ENCODE data around the gene IQSEC1.

Gene IQSEC1

DNA sequence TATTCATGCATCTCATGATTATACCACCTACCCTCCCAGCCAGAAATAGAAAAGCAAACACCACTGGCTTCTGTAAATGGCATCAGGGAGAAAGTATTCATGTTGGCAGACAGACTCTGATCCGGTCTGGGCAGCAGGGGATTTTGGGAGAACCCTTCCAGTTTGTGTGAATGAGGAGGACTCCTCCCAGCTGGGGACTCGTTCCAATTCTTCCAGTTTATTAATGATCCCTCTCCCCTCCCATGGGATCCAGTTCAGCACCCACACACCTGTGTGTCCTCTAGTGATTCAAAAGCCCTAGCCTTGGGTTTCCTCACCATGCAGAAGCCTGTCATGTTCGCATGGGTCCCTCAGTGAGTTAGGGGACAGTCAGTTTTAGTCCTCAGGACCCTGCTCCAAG, 110.9 kb downstream of the IQSEC1 start:
- Histone ChIP-seq H3K27me3 (ENCODE audit: insufficient read depth, poor library complexity, severe bottlenecking) (no peaks in the 10 kb centered on the region), H3K9me3 (ENCODE audit: severe bottlenecking) (no peaks in the 10 kb centered on the region), H3K4me1 (ENCODE audit: insufficient read depth, poor library complexity, severe bottlenecking) (no peaks in the 10 kb centered on the region), H3K4me3 (ENCODE audit: severe bottlenecking) (no peak overlapping the region), H3K27ac (ENCODE audit: poor library complexity, severe bottlenecking) (no peak overlapping the region), H3K36me3 (ENCODE audit: low read depth) (no peaks in the 10 kb centered on the region)
- TF ChIP-seq, protein P1, sequence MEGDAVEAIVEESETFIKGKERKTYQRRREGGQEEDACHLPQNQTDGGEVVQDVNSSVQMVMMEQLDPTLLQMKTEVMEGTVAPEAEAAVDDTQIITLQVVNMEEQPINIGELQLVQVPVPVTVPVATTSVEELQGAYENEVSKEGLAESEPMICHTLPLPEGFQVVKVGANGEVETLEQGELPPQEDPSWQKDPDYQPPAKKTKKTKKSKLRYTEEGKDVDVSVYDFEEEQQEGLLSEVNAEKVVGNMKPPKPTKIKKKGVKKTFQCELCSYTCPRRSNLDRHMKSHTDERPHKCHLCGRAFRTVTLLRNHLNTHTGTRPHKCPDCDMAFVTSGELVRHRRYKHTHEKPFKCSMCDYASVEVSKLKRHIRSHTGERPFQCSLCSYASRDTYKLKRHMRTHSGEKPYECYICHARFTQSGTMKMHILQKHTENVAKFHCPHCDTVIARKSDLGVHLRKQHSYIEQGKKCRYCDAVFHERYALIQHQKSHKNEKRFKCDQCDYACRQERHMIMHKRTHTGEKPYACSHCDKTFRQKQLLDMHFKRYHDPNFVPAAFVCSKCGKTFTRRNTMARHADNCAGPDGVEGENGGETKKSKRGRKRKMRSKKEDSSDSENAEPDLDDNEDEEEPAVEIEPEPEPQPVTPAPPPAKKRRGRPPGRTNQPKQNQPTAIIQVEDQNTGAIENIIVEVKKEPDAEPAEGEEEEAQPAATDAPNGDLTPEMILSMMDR (IDR thresholded peaks at IDR 0.05; ENCODE audit: poor library complexity, severe bottlenecking), result no peak
- ATAC-seq (ENCODE audit: low read depth) (no peak), DNase-seq (ENCODE audit: low spot score) (no peak)

DNA sequence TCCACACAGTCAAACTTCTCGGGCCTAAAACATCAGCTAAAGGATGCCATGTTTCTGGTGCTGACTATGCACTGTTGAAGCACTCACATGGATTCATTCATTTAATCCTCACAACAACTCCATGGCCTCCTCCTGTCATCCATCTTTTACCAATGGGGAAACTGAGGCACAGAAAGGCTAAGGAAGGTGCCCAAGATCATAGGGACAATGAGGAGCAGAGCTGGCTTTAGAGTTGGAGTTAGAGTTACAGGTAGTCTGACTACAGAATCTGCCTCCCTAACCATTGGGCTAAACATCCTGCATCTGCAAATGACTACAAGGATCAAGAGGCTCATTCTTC, 111.6 kb downstream of the IQSEC1 start:
- DNase-seq (ENCODE audit: low spot score) (no peak), ATAC-seq (ENCODE audit: low read depth) (no peak)
- no peaks in the 10 kb centered on the region for H3K9me3 ChIP-seq (ENCODE audit: severe bottlenecking)
- TF ChIP-seq, protein P1 (IDR thresholded peaks at IDR 0.05; ENCODE audit: poor library complexity, severe bottlenecking), result no peak
- H3K36me3 ChIP-seq (ENCODE audit: low read depth), result no peaks in the 10 kb centered on the region
- H3K4me1 ChIP-seq (ENCODE audit: insufficient read depth, poor library complexity, severe bottlenecking), result no peaks in the 10 kb centered on the region
- H3K27ac ChIP-seq (ENCODE audit: poor library complexity, severe bottlenecking), result no peak overlapping the region
- H3K27me3 ChIP-seq (ENCODE audit: insufficient read depth, poor library complexity, severe bottlenecking), result no peaks in the 10 kb centered on the region
- H3K4me3 ChIP-seq (ENCODE audit: severe bottlenecking), result no peak overlapping the region

DNA sequence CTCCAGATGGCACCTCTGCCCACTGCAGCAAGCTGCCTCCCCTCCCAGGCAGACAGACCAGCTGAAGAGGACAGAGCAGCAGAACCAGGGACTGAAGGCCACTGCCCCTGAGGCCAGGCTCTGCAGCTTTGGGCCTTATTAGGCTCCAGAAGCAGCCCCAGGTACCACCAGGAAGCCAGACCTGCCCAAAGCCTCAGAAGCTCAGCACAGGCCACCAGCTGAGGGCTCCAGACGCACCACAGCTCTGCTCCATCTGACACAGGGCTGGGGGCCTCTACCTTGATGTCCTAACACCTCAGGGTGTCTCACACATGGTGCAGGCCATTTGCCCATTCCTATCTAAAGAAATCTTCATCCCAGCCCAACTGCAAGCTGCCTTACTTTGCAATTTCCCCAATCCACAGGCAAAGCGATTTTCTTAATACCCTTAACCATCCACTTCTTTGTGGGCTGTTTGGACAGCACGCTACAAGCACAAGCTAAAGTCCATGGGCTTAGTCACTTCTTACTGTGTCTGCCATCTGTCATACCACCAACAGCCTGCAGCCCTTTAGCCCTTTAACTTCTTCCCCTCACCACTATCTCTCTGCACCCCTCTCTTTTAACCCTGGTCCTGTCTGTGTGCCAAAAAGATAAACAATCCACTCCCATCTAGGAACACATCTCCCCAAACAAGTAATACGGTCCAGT, 112.1 kb downstream of the IQSEC1 start:
- no peaks in the 10 kb centered on the region for H3K27me3 ChIP-seq (ENCODE audit: insufficient read depth, poor library complexity, severe bottlenecking)
- no peaks in the 10 kb centered on the region for H3K4me1 ChIP-seq (ENCODE audit: insufficient read depth, poor library complexity, severe bottlenecking)
- no peak for DNase-seq (ENCODE audit: low spot score)
- no peak for ATAC-seq (ENCODE audit: low read depth)
- no peaks in the 10 kb centered on the region for H3K36me3 ChIP-seq (ENCODE audit: low read depth)
- H3K4me3 ChIP-seq (ENCODE audit: severe bottlenecking), result no peak overlapping the region
- TF ChIP-seq, protein P1 (IDR thresholded peaks at IDR 0.05; ENCODE audit: poor library complexity, severe bottlenecking), result no peak
- no peaks in the 10 kb centered on the region for H3K9me3 ChIP-seq (ENCODE audit: severe bottlenecking)
- H3K27ac ChIP-seq (ENCODE audit: poor library complexity, severe bottlenecking), result no peak overlapping the region

DNA sequence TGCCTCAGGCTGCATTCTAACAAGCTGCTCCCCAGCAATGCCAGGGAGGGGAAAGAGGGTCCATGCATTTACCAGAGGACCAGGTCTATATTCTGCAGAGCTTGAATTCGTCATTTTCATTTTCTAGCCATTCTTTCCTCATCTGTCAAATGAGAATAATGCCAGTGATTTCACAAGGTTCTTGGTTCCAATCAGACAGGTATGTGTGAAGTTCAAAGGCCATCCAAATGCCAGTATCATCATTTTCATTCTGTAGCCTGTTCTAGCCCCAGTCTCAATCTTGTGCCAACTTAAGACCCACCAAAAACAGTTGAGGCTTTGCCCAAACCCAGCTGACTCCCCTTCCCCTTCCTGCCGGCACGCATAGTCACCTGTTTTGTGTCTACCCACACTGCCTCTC, 112.7 kb downstream of the IQSEC1 start:
- no peaks in the 10 kb centered on the region for H3K36me3 ChIP-seq (ENCODE audit: low read depth)
- no peak for DNase-seq (ENCODE audit: low spot score)
- no peaks in the 10 kb centered on the region for H3K27me3 ChIP-seq (ENCODE audit: insufficient read depth, poor library complexity, severe bottlenecking)
- ATAC-seq (ENCODE audit: low read depth), result no peak
- TF ChIP-seq, protein P1 (IDR thresholded peaks at IDR 0.05; ENCODE audit: poor library complexity, severe bottlenecking), result no peak
- H3K27ac ChIP-seq (ENCODE audit: poor library complexity, severe bottlenecking), result no peak overlapping the region
- H3K4me1 ChIP-seq (ENCODE audit: insufficient read depth, poor library complexity, severe bottlenecking), result no peaks in the 10 kb centered on the region
- no peaks in the 10 kb centered on the region for H3K9me3 ChIP-seq (ENCODE audit: severe bottlenecking)
- no peak overlapping the region for H3K4me3 ChIP-seq (ENCODE audit: severe bottlenecking)

DNA sequence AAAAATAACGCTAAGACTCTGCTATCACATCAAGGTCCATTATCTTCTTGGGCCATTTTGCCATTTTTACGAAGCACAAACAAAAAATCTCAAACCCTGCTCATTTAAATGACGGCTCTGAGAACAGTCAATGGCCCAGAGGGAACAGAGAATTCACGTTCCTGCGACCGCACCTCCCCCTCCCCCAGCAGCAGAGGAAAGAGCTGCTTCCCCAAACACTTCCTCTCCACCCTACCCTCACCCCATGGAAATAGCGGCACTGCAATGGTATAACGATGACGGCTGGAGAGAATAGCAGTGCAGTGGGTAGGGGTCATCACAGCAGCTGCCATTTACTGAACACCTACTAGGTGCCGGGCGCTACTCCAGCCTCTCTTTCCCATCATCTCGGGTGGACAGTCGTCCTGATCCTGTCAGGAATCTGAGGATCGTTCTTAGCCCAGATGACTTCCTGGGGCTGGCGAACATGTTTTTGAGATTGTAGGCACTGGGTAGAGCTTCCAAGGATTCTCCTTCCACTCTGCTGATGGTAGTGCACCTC, 113.3 kb downstream of the IQSEC1 start:
- DNase-seq (ENCODE audit: low spot score), result no peak
- no peak overlapping the region for H3K27ac ChIP-seq (ENCODE audit: poor library complexity, severe bottlenecking)
- H3K4me3 ChIP-seq (ENCODE audit: severe bottlenecking), result no peak overlapping the region
- H3K4me1 ChIP-seq (ENCODE audit: insufficient read depth, poor library complexity, severe bottlenecking), result no peaks in the 10 kb centered on the region
- TF ChIP-seq, protein P1 (IDR thresholded peaks at IDR 0.05; ENCODE audit: poor library complexity, severe bottlenecking), result no peak
- H3K27me3 ChIP-seq (ENCODE audit: insufficient read depth, poor library complexity, severe bottlenecking), result no peaks in the 10 kb centered on the region
- no peak for ATAC-seq (ENCODE audit: low read depth)
- H3K36me3 ChIP-seq (ENCODE audit: low read depth), result no peaks in the 10 kb centered on the region
- H3K9me3 ChIP-seq (ENCODE audit: severe bottlenecking), result no peaks in the 10 kb centered on the region

Measured in RWPE2 (cell line).